ENCODE measurements around the gene KIAA1549.

Gene KIAA1549

GRCh38 chr7:139011373-139011772, 30.2 kb upstream of the KIAA1549 start:
- Histone ChIP-seq H3K9ac (ENCODE audit: insufficient read length) (no peak overlapping the region), H3K36me3 (ENCODE audit: insufficient read depth, low read length) (no peaks in the 10 kb centered on the region), H3K9me3 (ENCODE audit: low read depth, low read length) (no peaks in the 10 kb centered on the region), H3K27ac (no peak overlapping the region), H3K4me3 (no peak overlapping the region)
- no peak for DNase-seq (ENCODE audit: low read depth, low spot score)
- no peak for TF ChIP-seq FOXP2 (optimal IDR thresholded peaks at IDR 0.05; ENCODE audit: control extremely low read depth, extremely low read length, insufficient read depth)
- no peak for TF ChIP-seq EZH2 (IDR thresholded peaks at IDR 0.05)
- no peak for TF ChIP-seq POLR2AphosphoS5 (IDR thresholded peaks at IDR 0.05; ENCODE audit: borderline replicate concordance, low read depth, low read length)

- Histone ChIP-seq H3K36me3 (ENCODE audit: insufficient read depth, low read length) (no peaks in the 10 kb centered on the region), H3K9ac (ENCODE audit: insufficient read length) (no peak overlapping the region), H3K9me3 (ENCODE audit: low read depth, low read length) (no peaks in the 10 kb centered on the region), H3K27ac (no peak overlapping the region), H3K4me3 (no peak overlapping the region)
- TF ChIP-seq POLR2AphosphoS5 (IDR thresholded peaks at IDR 0.05; ENCODE audit: borderline replicate concordance, low read depth, low read length) = no peak
- TF ChIP-seq EZH2 (IDR thresholded peaks at IDR 0.05) = no peak
- TF ChIP-seq FOXP2 (optimal IDR thresholded peaks at IDR 0.05; ENCODE audit: control extremely low read depth, extremely low read length, insufficient read depth) = no peak
- DNase-seq (ENCODE audit: low read depth, low spot score) = no peak
Observed at GRCh38 chr7:139004321-139005090, 23.3 kb upstream of the KIAA1549 start.

DNA sequence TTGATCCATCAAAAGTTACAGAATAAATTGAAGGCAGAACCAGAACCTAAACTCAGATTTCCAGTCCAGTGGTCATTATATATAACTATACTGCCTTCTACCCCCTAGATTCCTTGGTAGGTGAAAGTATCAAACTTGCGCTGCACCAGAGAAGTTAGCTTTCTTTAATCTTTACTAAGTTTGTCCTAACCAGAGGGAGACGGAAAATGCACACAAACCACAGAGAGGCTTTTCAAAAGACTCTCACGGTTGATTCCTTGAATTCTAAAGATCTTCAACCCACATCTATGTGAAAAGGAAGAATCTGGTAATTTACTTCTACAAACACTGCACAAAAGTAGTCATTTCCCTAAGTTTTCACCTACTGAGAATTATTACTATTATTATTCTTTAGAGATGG, 18.2 kb upstream of the KIAA1549 start:
- no peaks in the 10 kb centered on the region for H3K36me3 ChIP-seq (ENCODE audit: insufficient read depth, low read length)
- no peaks in the 10 kb centered on the region for H3K9me3 ChIP-seq (ENCODE audit: low read depth, low read length)
- no peak overlapping the region for H3K27ac ChIP-seq
- no peak overlapping the region for H3K9ac ChIP-seq (ENCODE audit: insufficient read length)
- no peak for TF ChIP-seq EZH2 (IDR thresholded peaks at IDR 0.05)
- no peak for TF ChIP-seq POLR2AphosphoS5 (IDR thresholded peaks at IDR 0.05; ENCODE audit: borderline replicate concordance, low read depth, low read length)
- no peak for TF ChIP-seq FOXP2 (optimal IDR thresholded peaks at IDR 0.05; ENCODE audit: control extremely low read depth, extremely low read length, insufficient read depth)
- DNase-seq (ENCODE audit: low read depth, low spot score) = no peak
- H3K4me3 ChIP-seq = no peak overlapping the region

DNA sequence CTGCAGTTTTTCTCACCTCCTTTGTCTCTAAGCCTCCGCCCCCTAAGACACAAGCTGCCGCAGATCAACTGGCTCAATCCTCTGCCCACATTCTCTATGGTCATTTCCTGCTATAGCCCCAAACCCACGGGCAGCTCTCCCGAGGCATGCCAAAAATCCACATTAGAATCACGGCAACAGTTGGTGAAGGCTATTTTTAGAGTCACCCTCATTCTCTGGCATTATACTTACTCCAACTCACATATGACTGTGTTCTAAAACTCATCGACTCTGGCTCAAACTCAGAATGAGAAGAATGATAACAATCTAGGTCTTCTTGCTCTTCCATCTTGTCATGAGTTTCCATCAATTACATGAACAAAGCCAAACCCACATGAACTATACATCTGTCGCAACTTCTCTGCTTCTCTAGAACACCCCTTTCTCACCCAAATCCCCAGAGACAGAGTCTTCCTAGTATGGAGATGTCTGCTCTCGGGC, 10.9 kb upstream of the KIAA1549 start:
- Histone ChIP-seq H3K9ac (ENCODE audit: insufficient read length) (no peak overlapping the region), H3K27ac (no peak overlapping the region), H3K4me3 (no peak overlapping the region), H3K9me3 (ENCODE audit: low read depth, low read length) (peaks cover 6% of the 10 kb centered on the region; the same call in 1 of the 2 replicates), H3K36me3 (ENCODE audit: insufficient read depth, low read length) (no peaks in the 10 kb centered on the region)
- TF ChIP-seq FOXP2 (optimal IDR thresholded peaks at IDR 0.05; ENCODE audit: control extremely low read depth, extremely low read length, insufficient read depth) (no peak), POLR2AphosphoS5 (IDR thresholded peaks at IDR 0.05; ENCODE audit: borderline replicate concordance, low read depth, low read length) (no peak), EZH2 (IDR thresholded peaks at IDR 0.05) (no peak)
- no peak for DNase-seq (ENCODE audit: low read depth, low spot score)

DNA sequence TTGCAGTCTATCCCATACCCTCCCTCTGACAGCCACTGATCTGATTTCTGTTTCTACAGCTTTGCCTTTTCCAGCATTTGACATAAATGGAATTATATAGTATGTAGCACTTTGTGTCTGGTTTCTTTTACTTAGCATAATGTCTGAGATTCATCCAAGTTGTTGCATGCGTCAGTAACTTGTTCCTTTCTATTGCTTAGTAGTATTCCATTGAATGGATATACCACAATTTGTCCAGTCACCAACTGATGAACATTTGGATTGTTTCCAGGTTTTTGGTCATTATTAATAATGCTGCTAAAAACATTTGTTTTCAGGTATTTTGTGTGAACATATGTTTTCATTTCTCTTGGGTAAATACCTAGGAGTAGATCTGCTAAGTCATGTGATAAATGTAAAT, 6.5 kb upstream of the KIAA1549 start:
- Histone ChIP-seq H3K27ac (no peak overlapping the region), H3K36me3 (ENCODE audit: insufficient read depth, low read length) (no peaks in the 10 kb centered on the region), H3K4me3 (no peak overlapping the region), H3K9me3 (ENCODE audit: low read depth, low read length) (peaks cover 6% of the 10 kb centered on the region; the same call in 1 of the 2 replicates), H3K9ac (ENCODE audit: insufficient read length) (no peak overlapping the region)
- TF ChIP-seq EZH2 (IDR thresholded peaks at IDR 0.05) (no peak), POLR2AphosphoS5 (IDR thresholded peaks at IDR 0.05; ENCODE audit: borderline replicate concordance, low read depth, low read length) (no peak), FOXP2 (optimal IDR thresholded peaks at IDR 0.05; ENCODE audit: control extremely low read depth, extremely low read length, insufficient read depth) (no peak)
- no peak for DNase-seq (ENCODE audit: low read depth, low spot score)

DNA sequence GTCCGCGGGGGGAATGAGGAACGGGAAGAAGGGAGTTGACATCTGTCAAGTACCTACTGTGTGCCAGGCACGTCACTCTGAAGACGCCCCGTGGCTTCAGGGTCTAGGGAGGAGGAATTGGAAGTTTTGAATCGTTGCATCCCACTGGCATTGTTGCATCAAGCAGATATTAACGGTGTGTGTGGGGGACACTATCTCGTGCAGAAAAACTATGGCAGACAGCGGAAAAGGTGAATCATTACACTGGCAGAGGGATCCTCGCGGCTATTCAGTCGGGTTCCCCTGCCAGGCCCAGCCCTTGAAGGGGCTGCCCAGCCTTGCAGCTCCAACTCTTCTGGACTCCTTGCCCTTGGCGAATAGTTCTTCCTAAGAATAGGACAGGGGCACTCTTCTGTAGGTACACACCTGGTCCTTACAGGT, 1.0 kb upstream of the KIAA1549 start:
- H3K9me3 ChIP-seq (ENCODE audit: low read depth, low read length) = no peaks in the 10 kb centered on the region
- DNase-seq (ENCODE audit: low read depth, low spot score) = no peak
- TF ChIP-seq FOXP2 (optimal IDR thresholded peaks at IDR 0.05; ENCODE audit: control extremely low read depth, extremely low read length, insufficient read depth) (no peak), POLR2AphosphoS5 (IDR thresholded peaks at IDR 0.05; ENCODE audit: borderline replicate concordance, low read depth, low read length) (no peak), EZH2 (IDR thresholded peaks at IDR 0.05) (no peak)
- H3K9ac ChIP-seq (ENCODE audit: insufficient read length) = no peak overlapping the region
- H3K36me3 ChIP-seq (ENCODE audit: insufficient read depth, low read length) = no peaks in the 10 kb centered on the region
- H3K27ac ChIP-seq = no peak overlapping the region
- peak overlapping the region; percentile 69; the same call in 1 of the 2 replicates for H3K4me3 ChIP-seq

DNA sequence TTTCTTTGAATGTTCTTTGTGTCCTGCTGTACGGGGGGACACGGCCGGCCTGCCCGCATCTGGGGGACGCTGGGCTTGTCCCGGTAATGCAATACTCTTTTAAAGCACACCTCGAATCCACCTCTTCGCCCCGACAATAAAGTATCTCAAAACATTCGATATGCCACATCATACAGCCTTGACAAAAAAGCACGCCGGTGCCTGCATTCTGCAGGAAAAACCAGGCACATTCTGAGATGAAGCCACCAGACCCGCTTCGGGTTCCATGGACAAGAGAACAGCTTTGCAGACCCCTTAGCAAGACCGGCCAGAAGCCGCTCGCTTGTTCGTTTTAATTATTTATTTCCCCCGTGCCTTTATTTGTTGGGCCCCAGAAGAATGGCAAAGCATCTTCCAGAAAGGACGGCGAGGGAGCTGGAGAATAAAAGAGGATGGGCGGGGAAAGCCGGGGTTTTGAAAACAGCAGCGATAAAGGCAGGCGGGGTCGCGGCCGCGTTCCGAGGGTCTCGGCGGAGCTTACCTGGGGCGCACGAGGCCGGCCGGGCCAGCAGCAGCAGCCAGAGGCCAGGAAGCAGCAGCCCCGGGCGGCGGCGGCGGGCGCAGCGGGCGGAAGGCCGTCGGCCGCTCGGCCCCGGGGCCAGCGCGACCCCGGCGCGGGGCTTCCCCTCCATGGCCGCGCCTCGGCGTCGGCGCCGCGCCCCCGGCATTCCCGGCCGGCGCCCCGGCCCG, 462 bp downstream of the KIAA1549 start:
- Histone ChIP-seq H3K9ac (ENCODE audit: insufficient read length) (no peak overlapping the region), H3K4me3 (peak overlapping the region; percentile 75), H3K36me3 (ENCODE audit: insufficient read depth, low read length) (no peaks in the 10 kb centered on the region), H3K9me3 (ENCODE audit: low read depth, low read length) (no peaks in the 10 kb centered on the region), H3K27ac (no peak overlapping the region)
- TF ChIP-seq POLR2AphosphoS5 (IDR thresholded peaks at IDR 0.05; ENCODE audit: borderline replicate concordance, low read depth, low read length) (no peak), EZH2 (IDR thresholded peaks at IDR 0.05) (peak; percentile 99)
- DNase-seq (ENCODE audit: low read depth, low spot score) = no peak

DNA sequence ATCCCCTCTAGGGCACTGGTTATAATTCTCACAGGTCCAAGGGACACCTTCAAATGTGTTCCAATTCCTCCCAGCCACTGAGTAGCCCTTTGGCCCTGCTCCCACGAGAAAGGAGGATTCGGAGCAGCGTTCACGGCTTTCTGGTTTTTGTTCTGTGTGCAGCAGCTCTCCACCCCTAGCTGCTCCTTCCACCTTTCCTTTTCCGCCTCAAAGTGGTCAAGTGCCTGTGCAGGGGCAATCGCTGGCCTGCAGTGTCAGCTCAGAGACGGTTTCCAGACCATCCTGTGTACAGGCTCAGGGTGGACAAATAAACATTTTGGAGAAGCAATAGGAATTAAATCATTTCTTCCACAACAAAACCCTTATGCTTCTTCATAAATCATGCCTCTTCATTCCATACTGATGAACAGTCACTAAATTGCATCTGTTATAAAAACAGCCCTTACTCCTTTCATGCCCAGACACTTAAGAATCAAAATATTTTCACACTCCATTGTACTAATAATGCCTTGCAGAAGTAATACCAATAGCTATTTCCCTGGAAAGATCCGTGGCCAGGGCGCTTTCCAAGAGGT, 1.1 kb downstream of the KIAA1549 start:
- no peak for DNase-seq (ENCODE audit: low read depth, low spot score)
- H3K9ac ChIP-seq (ENCODE audit: insufficient read length) = no peak overlapping the region

More for the DNA sequence above, 1.1 kb downstream of the KIAA1549 start:
- no peak overlapping the region for H3K27ac ChIP-seq
- H3K9me3 ChIP-seq (ENCODE audit: low read depth, low read length) = no peaks in the 10 kb centered on the region
- no peak for TF ChIP-seq FOXP2 (optimal IDR thresholded peaks at IDR 0.05; ENCODE audit: control extremely low read depth, extremely low read length, insufficient read depth)
- no peak for TF ChIP-seq POLR2AphosphoS5 (IDR thresholded peaks at IDR 0.05; ENCODE audit: borderline replicate concordance, low read depth, low read length)
- no peak for TF ChIP-seq EZH2 (IDR thresholded peaks at IDR 0.05)
- peak overlapping the region; percentile 75 for H3K4me3 ChIP-seq
- no peaks in the 10 kb centered on the region for H3K36me3 ChIP-seq (ENCODE audit: insufficient read depth, low read length)
